Gastrocnemius medialis (tissue), 4 donors: ENCODE measurements around the gene NCAPH2. TPM values are rescaled to one million over a fixed set of nuclear protein-coding genes. Genes with fewer than 3 reads are reported as not detected.

Experiments
- ATAC-seq, 2 donors: fragments of 150-250 bp; one replicate each; pipeline ENCODE4 v1.9.1; 2016
- DNase-seq, 2 donors: peaks; one replicate each; pipeline ENCODE4 v3.0.0-alpha.2; 2019
- H3K27ac ChIP-seq, 4 donors: fragments of 200-600 bp; sonication (generic); 1 replicate in 1 of 4; 2 replicates in 3 of 4; pipeline ENCODE4 v1.5.1; 2016 to 2018; ENCODE audit warnings: mild to moderate bottlenecking in 2 of 4, moderate library complexity in 1 of 4
- H3K27me3 ChIP-seq, 3 donors: fragments of 200-600 bp; sonication (generic) in 2 of 3; 1 replicate in 1 of 3; 2 replicates in 2 of 3; pipeline versions ENCODE4 v1.5.1 to v1.6.0; 2016 to 2019; ENCODE audit warnings: mild to moderate bottlenecking in 1 of 3, moderate library complexity in 1 of 3
- H3K36me3 ChIP-seq, 2 donors: fragments of 200-600 bp; sonication (generic) in 1 of 2; one replicate each; pipeline ENCODE4 v1.5.1; 2017 to 2018
- H3K4me1 ChIP-seq, 2 donors: fragments of 200-600 bp; sonication (generic) in 1 of 2; one replicate each; pipeline ENCODE4 v1.5.1; 2016 to 2017; ENCODE audit warnings: mild to moderate bottlenecking in 2 of 2
- H3K4me3 ChIP-seq, 4 donors: fragments of 200-600 bp; sonication (generic) in 3 of 4; 1 replicate in 1 of 4; 2 replicates in 3 of 4; pipeline ENCODE4 v1.5.1; 2016 to 2019; ENCODE audit warnings: mild to moderate bottlenecking in 2 of 4
- H3K9me3 ChIP-seq, 3 donors: fragments of 200-600 bp; sonication (generic) in 2 of 3; 1 replicate in 1 of 3; 2 replicates in 2 of 3; pipeline ENCODE4 v1.5.1; 2016 to 2019
- CTCF ChIP-seq, 5 experiments: fragments of 450-650 bp in 3 of 5; fragments of 200-600 bp in 2 of 5; sonication (generic) in 2 of 5; IDR thresholded peaks in 4 of 5; conservative IDR thresholded peaks in 1 of 5; 1 replicate in 4 of 5; 2 replicates in 1 of 5; pipeline ENCODE4 v1.5.1; 2016 to 2019; ENCODE audit warnings: antibody characterized with exemption in 5 of 5, mild to moderate bottlenecking in 3 of 5, moderate library complexity in 3 of 5
- POLR2A ChIP-seq, 2 donors: fragments of 450-650 bp; IDR thresholded peaks; one replicate each; pipeline ENCODE4 v1.6.1; 2017; ENCODE audit warnings: antibody characterized with exemption in 2 of 2, mild to moderate bottlenecking in 2 of 2, moderate library complexity in 2 of 2
- in situ Hi-C, 4 donors: fragments of 200-750 bp; cut with MboI; loops; one replicate each; pipeline versions ENCODE4 v1.15.0 to v1.8.0; 2017; ENCODE audit warnings: low sequenced_read_pairs in 4 of 4
- intact Hi-C: fragments of 100-400 bp; cut with DNase I; formaldehyde crosslinking; loops from one replicate; pipeline ENCODE4 v1.15.1; 2023; ENCODE audit warnings: low total_unique reads
- total RNA-seq, 4 donors: library from RNA; depleted of rRNA; stranded (reverse); fragments of >200 nt; gene quantifications; one replicate each; pipeline versions ENCODE4 v1.1.0 to v1.2.3, GENCODE V29; 2016

Gene NCAPH2
- total RNA-seq, 4 donors from 2014 or later = 19.0 to 29.3 (median 23.4) TPM

- intact Hi-C loops (no loop called here), in situ Hi-C loops (no loop called here)
- no peak for DNase-seq
- TF ChIP-seq CTCF (IDR thresholded peaks at IDR 0.05 in 4 of 5, conservative IDR thresholded peaks at IDR 0.05 in 1 of 5) (no peak), POLR2A (IDR thresholded peaks at IDR 0.05) (no peak)
- peaks cover 0 to 18% of the 10 kb centered on the region in 2 donors for H3K36me3 ChIP-seq
- ATAC-seq = no peak
- no peaks in the 10 kb centered on the region for H3K9me3 ChIP-seq
- peaks cover 10% of the 10 kb centered on the region in 2 donors for H3K4me1 ChIP-seq
- no peak overlapping the region for H3K4me3 ChIP-seq
- H3K27ac ChIP-seq = no peak overlapping the region
- no peaks in the 10 kb centered on the region for H3K27me3 ChIP-seq
These were observed 5.2 kb downstream of the NCAPH2 start for GRCh38 chr22:50513175-50513574.

- no peak for DNase-seq
- no peak overlapping the region for H3K4me3 ChIP-seq
- H3K36me3 ChIP-seq = peaks cover 0 to 34% of the 10 kb centered on the region in 2 donors
- in situ Hi-C loops (no loop called here), intact Hi-C loops (no loop called here)
- ATAC-seq = no peak
- no peak overlapping the region for H3K27ac ChIP-seq
- no peaks in the 10 kb centered on the region for H3K4me1 ChIP-seq
- no peak for TF ChIP-seq CTCF (IDR thresholded peaks at IDR 0.05 in 4 of 5, conservative IDR thresholded peaks at IDR 0.05 in 1 of 5)
- TF ChIP-seq POLR2A (IDR thresholded peaks at IDR 0.05) = no peak
- H3K9me3 ChIP-seq = no peaks in the 10 kb centered on the region
- H3K27me3 ChIP-seq = no peaks in the 10 kb centered on the region
These were observed 8.0 kb downstream of the NCAPH2 start for GRCh38 chr22:50516068-50516467.

GRCh38 chr22:50516891-50517290, 8.9 kb downstream of the NCAPH2 start:
- DNase-seq (no peak), ATAC-seq (no peak)
- intact Hi-C loops = no loop called here
- H3K4me1 ChIP-seq = no peaks in the 10 kb centered on the region
- H3K36me3 ChIP-seq = peaks cover 0 to 43% of the 10 kb centered on the region in 2 donors
- no peaks in the 10 kb centered on the region for H3K9me3 ChIP-seq
- TF ChIP-seq CTCF (IDR thresholded peaks at IDR 0.05 in 4 of 5, conservative IDR thresholded peaks at IDR 0.05 in 1 of 5) (no peak), POLR2A (IDR thresholded peaks at IDR 0.05) (no peak)
- no peak overlapping the region for H3K4me3 ChIP-seq
- H3K27me3 ChIP-seq = no peaks in the 10 kb centered on the region
- no peak overlapping the region for H3K27ac ChIP-seq
- in situ Hi-C loops = no loop called here

- Histone ChIP-seq H3K27ac (no peak overlapping the region), H3K36me3 (peaks cover 0 to 49% of the 10 kb centered on the region in 2 donors), H3K4me1 (no peaks in the 10 kb centered on the region), H3K9me3 (no peaks in the 10 kb centered on the region), H3K4me3 (no peak overlapping the region), H3K27me3 (no peaks in the 10 kb centered on the region)
- no peak for TF ChIP-seq POLR2A (IDR thresholded peaks at IDR 0.05)
- no peak for TF ChIP-seq CTCF (IDR thresholded peaks at IDR 0.05 in 4 of 5, conservative IDR thresholded peaks at IDR 0.05 in 1 of 5)
- in situ Hi-C loops = no loop called here
- ATAC-seq = no peak
- intact Hi-C loops = no loop called here
- no peak for DNase-seq
These were observed 9.7 kb downstream of the NCAPH2 start for GRCh38 chr22:50517495-50518260.
